Fibroblast of peridontal ligament (primary cell): Measurements from ENCODE around the gene SHF.
"Not testable (repeated sequence)": the region's sequence is repeated elsewhere in the genome, so short reads cannot be mapped to it uniquely, and the experiment has no call there.

ENCODE experiments used
- DNase-seq: peaks from one replicate; pipeline ENCODE4 v3.0.0-alpha.2; 2010; ENCODE audit errors: extremely low read depth

Gene SHF

GRCh38 chr15:45146405-45146804 is 41.4 kb downstream of the SHF start:
- DNase-seq, result no peak

- DNase-seq, result no peak
Measured at GRCh38 chr15:45144775-45145174, 43.0 kb downstream of the SHF start.

GRCh38 chr15:45143946-45144345 is 43.8 kb downstream of the SHF start:
- no peak for DNase-seq

DNA sequence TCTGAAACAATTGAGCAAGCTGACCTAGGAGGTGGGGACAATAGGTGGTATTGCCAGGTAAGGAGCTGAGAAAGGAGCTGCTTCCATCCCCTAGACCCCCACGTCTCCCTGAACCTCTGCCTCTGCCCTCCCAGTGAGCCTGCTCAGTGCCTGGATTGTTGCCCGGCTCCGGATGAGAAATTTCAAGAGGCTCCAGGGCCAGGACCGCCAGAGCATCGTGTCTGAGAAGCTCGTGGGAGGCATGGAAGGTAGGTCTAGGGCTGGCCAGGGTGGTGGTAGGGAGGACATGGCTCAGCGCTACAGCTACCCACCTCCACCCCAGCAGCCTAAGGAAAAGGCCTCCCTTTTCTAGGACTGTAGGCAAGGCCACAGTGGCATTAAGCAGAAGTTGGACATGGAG is 44.7 kb downstream of the SHF start:
- no peak for DNase-seq

DNA sequence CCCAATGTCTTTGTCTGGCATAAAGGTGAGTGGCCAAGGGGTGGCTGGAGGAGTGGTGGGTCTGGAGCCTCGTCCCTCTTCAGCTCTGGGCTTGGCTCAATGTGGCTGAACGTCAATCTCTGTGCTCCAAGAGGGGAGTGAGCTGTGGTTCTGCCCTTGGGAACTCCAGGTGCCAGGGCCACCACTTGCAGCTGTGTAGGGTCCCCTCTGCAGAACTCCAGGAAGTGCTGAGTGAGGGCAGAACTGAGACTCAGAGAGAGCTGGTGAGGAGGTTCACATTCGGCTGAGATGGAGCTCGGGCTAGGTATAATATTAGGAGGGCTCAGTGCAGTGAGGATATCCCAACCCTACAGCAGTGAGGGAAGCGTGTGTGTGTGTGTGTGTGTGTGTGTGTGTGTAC is 46.4 kb downstream of the SHF start:
- no peak for DNase-seq

- no peak for DNase-seq
Measured at GRCh38 chr15:45140557-45141250, 47.1 kb downstream of the SHF start.

DNA sequence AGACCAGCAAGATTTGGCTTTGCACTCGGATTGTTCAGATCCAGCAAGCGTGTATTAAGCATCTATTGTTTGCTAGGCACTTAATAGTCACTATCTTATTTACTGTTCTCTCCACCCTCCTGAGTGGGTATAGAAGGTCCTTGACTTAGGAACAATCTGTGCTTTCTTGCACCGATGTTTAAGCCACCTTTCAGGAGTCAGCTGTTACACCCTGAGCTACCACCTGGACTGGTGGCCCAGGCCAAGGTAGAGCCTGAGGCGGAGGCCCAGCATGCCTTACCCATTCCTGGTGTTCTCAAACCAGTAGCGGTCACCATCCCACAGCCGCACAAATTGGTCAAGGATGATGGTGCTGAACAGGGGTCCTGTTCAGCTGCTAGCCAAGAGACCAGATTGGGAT is 48.0 kb downstream of the SHF start:
- no peak for DNase-seq

DNA sequence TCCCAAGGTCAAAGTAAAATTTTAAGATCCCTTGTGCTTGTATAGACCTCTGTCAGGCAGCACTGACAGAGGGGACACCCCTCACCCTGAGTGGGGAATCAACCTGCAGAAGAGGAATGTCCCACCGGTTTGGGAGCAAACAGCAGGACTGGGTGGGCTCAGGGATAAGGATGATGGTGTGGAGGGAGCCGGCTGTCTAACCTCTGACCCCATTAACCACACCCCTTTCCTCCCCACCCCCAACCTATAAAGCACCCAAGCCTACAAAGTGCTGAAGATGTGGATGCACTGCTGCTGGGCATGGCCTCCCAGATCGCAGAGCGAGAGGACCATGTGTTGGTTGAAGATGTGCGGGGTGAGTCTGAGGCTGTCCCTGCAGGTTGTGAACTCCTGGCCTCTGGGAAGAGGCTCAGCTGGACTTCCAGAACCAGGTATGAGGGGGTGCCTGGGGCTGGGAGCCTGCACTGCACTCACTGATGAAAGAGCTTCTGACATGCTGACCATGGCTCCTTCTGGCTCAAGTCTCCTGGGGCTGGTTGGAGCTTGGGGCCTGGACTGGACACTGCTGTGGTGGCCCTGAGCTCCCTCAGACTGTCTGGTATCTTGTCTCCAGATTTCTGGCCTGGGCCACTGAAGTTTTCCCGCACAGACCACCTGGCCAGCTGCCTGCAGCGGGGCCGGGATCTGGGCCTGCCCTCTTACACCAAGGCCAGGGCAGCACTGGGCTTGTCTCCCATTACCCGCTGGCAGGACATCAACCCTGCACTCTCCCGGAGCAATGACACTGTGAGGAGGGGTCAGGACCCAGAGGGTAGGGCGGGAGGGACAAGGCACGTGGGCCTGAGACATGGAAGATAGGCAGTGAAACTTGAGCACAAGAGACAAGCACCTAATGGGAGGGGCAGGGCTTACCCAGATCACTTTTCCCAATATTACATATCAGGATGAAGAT is 48.7 kb downstream of the SHF start:
- no peak for DNase-seq

DNA sequence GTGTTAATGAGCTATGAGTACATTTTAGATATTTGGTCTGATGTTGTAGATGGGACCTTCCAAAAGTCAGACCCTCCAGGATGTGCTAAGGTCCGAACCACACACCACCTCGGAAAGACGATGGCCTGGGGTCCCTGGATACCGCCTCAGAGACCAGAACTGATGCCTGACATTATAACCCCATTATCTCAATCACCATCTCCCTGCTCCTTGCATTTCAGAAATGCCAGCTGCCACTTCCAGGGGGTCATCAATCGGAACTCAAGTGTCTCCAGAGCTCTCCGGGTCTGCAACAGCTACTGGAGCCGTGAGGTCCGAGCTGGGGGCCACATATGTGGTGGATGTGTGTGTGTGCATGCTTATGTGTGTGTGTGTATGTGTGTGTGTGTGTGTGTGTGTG is 50.1 kb downstream of the SHF start:
- DNase-seq, result no peak

DNA sequence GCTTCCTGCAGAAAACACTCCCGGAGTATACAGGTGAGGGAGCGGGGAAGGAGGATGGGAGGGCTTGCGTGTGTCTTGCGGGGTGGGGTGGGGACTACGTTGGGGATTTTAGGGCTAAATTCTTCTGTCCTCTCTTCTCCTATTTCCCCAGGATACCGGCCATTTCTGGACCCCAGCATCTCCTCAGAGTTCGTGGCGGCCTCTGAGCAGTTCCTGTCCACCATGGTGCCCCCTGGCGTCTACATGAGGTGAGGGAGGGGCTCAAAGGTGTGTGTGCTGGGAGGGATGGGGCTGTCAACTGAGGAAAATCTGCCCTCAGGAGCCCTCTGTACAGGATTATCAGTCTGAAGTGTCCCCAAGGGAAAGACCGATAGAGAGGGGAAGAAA is 51.4 kb downstream of the SHF start:
- no peak for DNase-seq

- not testable (repeated sequence) for DNase-seq
Measured at GRCh38 chr15:45135705-45136377, 51.9 kb downstream of the SHF start.

- DNase-seq, result no peak
Measured at GRCh38 chr15:45134682-45135604, 52.8 kb downstream of the SHF start.

DNA sequence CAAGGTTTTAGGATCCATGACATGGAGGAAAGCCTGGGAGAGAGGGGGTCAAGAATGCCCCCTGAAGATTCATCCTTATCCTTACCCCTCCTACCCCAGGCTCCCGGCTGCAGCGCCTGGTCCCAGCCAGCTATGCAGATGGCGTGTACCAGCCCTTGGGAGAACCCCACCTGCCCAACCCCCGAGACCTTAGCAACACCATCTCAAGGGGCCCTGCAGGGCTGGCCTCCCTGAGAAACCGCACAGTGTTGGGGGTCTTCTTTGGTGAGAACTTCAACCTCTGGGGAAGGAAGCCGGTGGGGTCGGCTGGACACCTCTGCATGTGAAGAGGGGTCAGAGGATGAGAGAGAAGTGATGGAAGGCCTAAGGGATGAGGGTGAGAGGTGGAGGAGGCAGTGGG is 53.7 kb downstream of the SHF start:
- DNase-seq, result no peak

DNA sequence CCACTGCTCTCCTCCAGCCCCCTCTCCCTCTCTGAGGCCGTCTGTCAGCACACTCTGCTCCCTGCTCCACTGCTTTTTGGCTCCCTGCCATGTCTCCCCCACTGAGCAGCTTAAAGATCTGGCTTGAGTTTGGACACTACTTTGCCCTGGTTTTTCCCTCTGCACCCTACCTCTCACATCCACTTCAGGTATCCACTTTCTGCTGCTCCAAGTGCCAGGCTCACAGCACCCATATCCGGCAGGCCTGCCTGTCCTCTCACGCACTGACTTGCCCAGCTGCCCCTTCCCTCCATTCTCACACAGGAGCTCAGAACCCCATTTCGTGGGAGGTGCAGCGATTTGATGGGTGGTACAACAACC is 54.2 kb downstream of the SHF start:
- DNase-seq, result no peak

- DNase-seq, result no peak
Measured at GRCh38 chr15:45132844-45133560, 54.8 kb downstream of the SHF start.

GRCh38 chr15:45131510-45131909 is 56.3 kb downstream of the SHF start:
- no peak for DNase-seq

DNA sequence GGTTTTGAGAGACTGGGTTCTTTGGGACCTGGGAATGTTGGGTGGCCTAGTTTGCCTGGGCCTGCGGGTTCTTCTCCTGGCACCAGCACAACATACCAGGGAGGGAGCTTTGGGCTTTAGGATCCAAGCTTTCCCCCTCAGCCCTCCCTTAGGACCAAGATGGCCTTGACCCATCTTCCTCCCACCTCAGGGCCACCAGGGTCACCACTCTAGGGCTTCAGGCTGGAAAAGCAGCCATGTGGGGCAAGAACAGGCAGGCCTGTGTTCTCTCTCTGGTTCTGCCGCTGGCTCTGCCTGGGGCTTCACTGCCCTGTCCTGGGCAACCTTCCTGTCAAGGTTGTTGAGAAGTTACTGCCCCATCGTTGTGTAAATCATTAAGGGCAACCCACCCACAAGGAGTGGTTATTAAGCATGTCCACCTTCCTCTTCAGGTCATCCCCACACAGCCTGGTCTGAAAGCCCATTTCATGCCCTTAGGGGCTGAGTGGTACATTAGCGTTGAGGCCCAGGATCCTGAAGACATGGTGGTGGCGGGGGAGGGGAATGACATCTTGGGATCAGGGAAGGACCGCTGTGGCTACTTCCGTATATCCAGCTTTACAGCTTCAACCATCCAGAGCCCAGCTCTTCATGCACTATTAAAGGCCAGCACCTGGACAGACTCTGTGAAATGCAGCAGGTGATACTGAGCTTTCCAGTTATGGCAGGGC is 57.3 kb downstream of the SHF start:
- DNase-seq, result no peak

DNA sequence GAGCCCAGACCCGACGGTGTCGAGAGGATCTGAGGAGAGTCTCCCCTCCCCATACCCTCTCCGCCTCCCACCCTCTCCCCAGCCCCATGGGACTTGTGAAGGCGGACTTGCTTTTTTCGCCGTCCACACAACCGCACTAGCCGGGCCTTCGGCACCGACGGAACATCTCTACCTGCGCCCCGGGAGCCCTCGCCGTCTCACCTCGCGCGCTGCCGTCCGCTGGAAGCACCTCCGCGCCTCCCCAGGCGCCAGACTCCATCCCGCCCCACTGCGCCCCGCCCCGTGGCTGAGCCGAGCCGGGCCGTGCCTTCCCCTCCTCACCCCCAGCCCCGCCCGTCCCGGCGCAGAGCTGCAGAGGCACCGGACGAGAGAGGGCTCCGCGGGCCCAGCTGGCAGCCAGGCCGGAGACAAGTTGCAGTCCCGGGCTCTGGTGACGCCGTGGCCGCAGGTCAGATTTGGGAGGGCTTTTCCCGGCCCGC is 58.1 kb downstream of the SHF start, which contains the start of the genes DUOX1 and DUOXA1:
DUOX1 (plus strand) TSS at position 344 of the 479 bp plus-strand sequence. CDS start 1,973 bp downstream, outside the sequence.
DUOXA1 (minus strand) TSS at position 229 of the 479 bp plus-strand sequence. CDS start 6,865 bp downstream, outside the sequence.
- no peak for DNase-seq

DNA sequence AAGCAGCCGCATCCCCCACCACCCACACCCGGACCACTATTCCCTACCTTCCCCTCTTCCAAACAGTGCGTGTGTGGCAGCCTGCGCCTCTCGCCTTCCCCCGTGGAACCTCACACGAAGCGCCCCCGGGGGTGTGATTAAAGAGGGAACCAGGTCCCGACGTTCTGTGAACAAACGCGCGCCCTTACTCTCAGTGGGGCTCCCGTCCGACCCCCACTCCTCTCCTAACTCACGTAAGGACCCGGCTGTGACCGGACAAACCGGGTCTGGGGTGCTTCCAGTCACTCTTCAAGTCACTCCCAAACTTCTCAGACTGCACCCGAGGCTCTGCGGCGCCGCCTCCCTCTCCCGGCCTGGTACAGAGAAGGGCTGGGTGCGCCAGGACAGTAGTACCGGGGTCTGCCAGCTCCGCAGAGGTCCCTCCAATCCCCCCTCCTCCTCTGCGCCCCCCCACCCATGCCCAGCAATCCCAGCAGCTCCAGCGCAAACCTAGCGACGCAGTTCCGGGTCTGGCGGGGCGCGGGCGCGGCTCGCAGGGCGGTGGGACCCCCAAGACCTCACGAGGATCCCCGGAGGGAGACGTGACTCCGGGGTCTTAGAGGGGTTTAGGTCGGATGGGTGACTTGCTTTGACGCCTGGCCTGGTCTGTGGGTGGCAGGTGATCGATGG is 58.7 kb downstream of the SHF start:
- no peak for DNase-seq
